ENCODE results near the gene BNC2. TPM values are rescaled to one million over a fixed set of nuclear protein-coding genes. Genes with fewer than 3 reads are reported as not detected.

BNC2 gene
- total RNA-seq, 1 experiment from 2014 or later, result 43.6 TPM

- Histone ChIP-seq H2AK5ac (ENCODE audit: insufficient read length, low read length) (no peak overlapping the region), H3K27me3 (ENCODE audit: insufficient read depth, low read length) (no peaks in the 10 kb centered on the region), H3K4me2 (ENCODE audit: insufficient read depth, insufficient read length, low read length) (no peak overlapping the region), H3K4ac (ENCODE audit: low read depth, low read length) (no peak overlapping the region), H3K79me1 (ENCODE audit: insufficient read depth, low read depth, low read length, poor library complexity, severe bottlenecking) (no peaks in the 10 kb centered on the region), H3K18ac (ENCODE audit: insufficient read length, low read depth, low read length) (no peak overlapping the region), H4K8ac (replicated peaks; ENCODE audit: insufficient read length, low read depth, low read length) (no peak overlapping the region), H3K27ac (ENCODE audit: insufficient read length, low read depth, low read length) (no peak overlapping the region), H3K9me3 (ENCODE audit: control insufficient read depth, low read depth, low read length) (no peaks in the 10 kb centered on the region), H3T11ph (ENCODE audit: low read length) (no peak overlapping the region), H3K79me2 (ENCODE audit: insufficient read depth, low read length) (no peaks in the 10 kb centered on the region), H4K20me1 (ENCODE audit: control insufficient read depth, insufficient read depth, insufficient read length) (no peaks in the 10 kb centered on the region), H2BK20ac (ENCODE audit: low read depth, low read length, poor library complexity, severe bottlenecking) (no peak overlapping the region), H2BK5ac (ENCODE audit: insufficient read length, low read length) (no peak overlapping the region), H2BK120ac (ENCODE audit: low read depth, low read length, poor library complexity, severe bottlenecking) (no peak overlapping the region), H4K5ac (ENCODE audit: insufficient read length, low read depth, low read length) (no peak overlapping the region), H3K56ac (ENCODE audit: insufficient read length, low read depth, low read length) (no peak overlapping the region), H2BK12ac (ENCODE audit: insufficient read length, low read depth, low read length) (no peak overlapping the region), H3K4me1 (ENCODE audit: insufficient read depth, low read length) (no peaks in the 10 kb centered on the region), H3K23me2 (ENCODE audit: insufficient read length, low read depth, low read length, poor library complexity, severe bottlenecking) (no peaks in the 10 kb centered on the region), H3K23ac (ENCODE audit: insufficient read length, low read depth, low read length) (no peak overlapping the region), H3K9ac (ENCODE audit: extremely low read depth, insufficient read length, low read length) (no peak overlapping the region), H2BK15ac (ENCODE audit: low read depth, low read length) (no peak overlapping the region), H2AFZ (ENCODE audit: low read length) (no peak overlapping the region), H3K14ac (ENCODE audit: insufficient read depth, low read length) (no peak overlapping the region), H4K91ac (ENCODE audit: insufficient read length, low read depth, low read length) (no peak overlapping the region)
- Mint-ChIP-seq H3K27ac (peak overlapping the region in 1 of 3 experiments; percentile 69; a peak in 2 of 7 replicates), H3K36me3 (ENCODE audit: insufficient read depth in 1 of 3, low read depth in 3 of 3) (peaks cover 12 to 15% (median 13%) of the 10 kb centered on the region in 3 experiments; a peak in 6 of 7 replicates), H3K27me3 (ENCODE audit: low read depth) (no peaks in the 10 kb centered on the region; the same call in 1 of the 2 replicates), H3K4me3 (no peak overlapping the region), H3K9me3 (no peaks in the 10 kb centered on the region), H3K4me1 (peaks cover 34 to 35% of the 10 kb centered on the region in 2 experiments)
- WGBS (ENCODE audit: extremely low coverage, insufficient read length, low lambda C conversion rate), result no CpG with 5 or more reads among the region's 3 CpGs
- DNase-seq, result no peak
- TF ChIP-seq, protein P1, sequence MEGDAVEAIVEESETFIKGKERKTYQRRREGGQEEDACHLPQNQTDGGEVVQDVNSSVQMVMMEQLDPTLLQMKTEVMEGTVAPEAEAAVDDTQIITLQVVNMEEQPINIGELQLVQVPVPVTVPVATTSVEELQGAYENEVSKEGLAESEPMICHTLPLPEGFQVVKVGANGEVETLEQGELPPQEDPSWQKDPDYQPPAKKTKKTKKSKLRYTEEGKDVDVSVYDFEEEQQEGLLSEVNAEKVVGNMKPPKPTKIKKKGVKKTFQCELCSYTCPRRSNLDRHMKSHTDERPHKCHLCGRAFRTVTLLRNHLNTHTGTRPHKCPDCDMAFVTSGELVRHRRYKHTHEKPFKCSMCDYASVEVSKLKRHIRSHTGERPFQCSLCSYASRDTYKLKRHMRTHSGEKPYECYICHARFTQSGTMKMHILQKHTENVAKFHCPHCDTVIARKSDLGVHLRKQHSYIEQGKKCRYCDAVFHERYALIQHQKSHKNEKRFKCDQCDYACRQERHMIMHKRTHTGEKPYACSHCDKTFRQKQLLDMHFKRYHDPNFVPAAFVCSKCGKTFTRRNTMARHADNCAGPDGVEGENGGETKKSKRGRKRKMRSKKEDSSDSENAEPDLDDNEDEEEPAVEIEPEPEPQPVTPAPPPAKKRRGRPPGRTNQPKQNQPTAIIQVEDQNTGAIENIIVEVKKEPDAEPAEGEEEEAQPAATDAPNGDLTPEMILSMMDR (conservative IDR thresholded peaks at IDR 0.05), result no peak
These were observed 456.0 kb downstream of the BNC2 start for GRCh38 chr9:16414451-16414850.

Measured in H9 (cell line).